Coronary artery (tissue), 2 donors: ENCODE data around the gene SEPTIN3.

Source experiments
- DNase-seq: peaks from one replicate; pipeline ENCODE4 v3.0.0-alpha.2; 2017; ENCODE audit warnings: low spot score
- H3K27ac ChIP-seq, 2 donors: fragments of 200-600 bp; sonication (generic); one replicate each; pipeline ENCODE4 v1.5.1; 2016 to 2019
- H3K4me3 ChIP-seq: fragments of 200-600 bp; sonication (generic); 2 replicates; pipeline ENCODE4 v1.5.1; 2016; ENCODE audit warnings: mild to moderate bottlenecking, moderate library complexity
- TF ChIP-seq, protein P1 (sequence below): fragments of 200-600 bp; sonication (generic); IDR thresholded peaks from one replicate; pipeline ENCODE4 v1.5.1; 2019; ENCODE audit warnings: antibody characterized with exemption

Gene SEPTIN3, protein sequence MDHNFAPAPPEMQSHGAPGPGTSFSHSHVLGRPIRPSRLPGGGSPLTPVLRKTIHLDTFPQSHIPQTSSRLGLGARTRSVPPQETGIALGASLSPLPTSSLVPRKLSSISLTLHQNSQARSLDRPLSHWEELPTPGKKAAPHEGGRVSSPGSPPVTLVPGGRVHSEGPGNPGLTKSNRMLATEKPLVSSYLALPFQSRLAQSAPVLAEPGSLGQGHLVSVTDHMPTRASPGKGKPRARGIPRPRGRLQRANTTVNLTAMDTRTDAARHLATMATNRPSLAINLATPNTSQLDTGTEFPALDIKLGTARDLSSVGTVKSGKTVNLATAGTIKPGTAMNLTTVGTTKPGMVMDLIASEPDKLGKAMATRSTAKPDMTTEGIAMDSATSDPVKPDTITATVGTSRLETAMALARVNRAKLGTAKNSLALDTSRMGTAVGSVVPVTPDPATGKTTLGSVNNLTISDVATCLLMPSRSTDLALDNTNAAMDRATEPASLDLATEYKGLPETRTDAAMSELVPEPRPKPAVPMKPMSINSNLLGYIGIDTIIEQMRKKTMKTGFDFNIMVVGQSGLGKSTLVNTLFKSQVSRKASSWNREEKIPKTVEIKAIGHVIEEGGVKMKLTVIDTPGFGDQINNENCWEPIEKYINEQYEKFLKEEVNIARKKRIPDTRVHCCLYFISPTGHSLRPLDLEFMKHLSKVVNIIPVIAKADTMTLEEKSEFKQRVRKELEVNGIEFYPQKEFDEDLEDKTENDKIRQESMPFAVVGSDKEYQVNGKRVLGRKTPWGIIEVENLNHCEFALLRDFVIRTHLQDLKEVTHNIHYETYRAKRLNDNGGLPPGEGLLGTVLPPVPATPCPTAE

DNA sequence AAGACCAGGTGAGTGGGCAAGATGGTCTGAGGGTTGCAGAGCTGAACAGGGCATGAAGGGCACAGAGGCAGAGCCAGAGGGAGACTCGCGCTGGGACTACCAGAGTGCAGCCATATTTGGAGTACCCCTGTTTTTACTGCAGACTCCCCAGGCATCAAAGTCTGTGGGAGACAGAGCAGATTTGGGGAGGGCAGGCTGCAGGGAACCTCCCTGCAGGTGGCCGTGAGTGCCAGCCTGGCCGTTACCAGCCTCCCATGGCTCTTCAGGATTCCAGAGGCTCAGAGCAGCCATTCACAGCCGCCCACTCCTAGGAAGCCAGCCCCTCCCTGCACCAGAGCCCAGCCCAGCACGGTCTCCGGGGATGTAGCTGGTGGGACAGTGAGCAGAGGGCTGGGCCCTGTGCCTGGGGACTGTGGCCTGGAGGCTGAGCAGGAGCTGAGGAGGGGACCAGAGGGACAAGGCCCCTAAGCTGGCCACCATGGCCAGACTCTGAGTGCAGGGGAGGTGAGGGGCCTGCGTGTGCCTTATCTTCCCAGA is at the start of gene SEPTIN3:
Gene SEPTIN3 (plus strand): TSS at position 334 of the 537 bp plus-strand sequence. CDS start 2,050 bp downstream, outside the sequence.
- Histone ChIP-seq H3K27ac (no peak within 1 kb of the TSS), H3K4me3 (no peak within 1 kb of the TSS)
- TF ChIP-seq, protein P1, sequence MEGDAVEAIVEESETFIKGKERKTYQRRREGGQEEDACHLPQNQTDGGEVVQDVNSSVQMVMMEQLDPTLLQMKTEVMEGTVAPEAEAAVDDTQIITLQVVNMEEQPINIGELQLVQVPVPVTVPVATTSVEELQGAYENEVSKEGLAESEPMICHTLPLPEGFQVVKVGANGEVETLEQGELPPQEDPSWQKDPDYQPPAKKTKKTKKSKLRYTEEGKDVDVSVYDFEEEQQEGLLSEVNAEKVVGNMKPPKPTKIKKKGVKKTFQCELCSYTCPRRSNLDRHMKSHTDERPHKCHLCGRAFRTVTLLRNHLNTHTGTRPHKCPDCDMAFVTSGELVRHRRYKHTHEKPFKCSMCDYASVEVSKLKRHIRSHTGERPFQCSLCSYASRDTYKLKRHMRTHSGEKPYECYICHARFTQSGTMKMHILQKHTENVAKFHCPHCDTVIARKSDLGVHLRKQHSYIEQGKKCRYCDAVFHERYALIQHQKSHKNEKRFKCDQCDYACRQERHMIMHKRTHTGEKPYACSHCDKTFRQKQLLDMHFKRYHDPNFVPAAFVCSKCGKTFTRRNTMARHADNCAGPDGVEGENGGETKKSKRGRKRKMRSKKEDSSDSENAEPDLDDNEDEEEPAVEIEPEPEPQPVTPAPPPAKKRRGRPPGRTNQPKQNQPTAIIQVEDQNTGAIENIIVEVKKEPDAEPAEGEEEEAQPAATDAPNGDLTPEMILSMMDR: no peak
- no peak for DNase-seq

DNA sequence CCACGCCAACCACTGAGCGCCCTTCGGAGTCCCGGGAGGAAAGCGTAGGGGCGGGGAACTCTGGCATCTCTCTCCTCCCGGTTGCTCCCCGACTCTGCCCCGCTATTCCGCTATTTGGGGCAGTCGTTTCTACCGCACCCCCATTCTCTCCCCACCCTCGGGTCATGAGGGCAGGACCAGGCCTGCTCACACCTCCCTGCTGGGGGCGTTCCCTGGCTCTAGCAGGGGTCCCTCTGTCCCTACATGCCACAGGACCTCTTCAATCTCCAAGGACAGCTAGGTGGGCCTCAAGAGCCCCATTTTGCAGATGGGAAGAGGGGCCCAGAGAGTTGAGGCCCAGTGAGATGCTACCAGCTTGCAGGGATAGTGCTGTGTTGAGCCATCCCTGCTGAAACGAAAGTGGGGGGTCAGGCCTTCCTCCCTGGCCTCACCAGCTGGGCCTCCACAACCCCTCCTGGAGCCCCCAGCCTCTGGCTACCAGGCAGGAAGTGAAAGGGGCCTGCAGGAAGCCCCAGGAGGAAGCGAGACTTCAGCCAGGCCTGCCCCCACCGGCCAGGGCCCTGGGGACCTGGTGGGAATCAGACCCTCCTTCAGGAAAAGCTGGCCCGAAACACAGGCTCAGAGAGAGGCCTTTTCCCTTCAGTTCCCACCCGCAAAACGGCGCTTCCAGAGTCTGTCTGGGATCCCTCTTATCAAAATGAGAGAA is 48.8 kb upstream of the SEPTIN3 start:
- peak overlapping the region; percentile 67 for H3K4me3 ChIP-seq
- no peak for DNase-seq
- no peak overlapping the region for H3K27ac ChIP-seq
- TF ChIP-seq, protein P1: no peak

DNA sequence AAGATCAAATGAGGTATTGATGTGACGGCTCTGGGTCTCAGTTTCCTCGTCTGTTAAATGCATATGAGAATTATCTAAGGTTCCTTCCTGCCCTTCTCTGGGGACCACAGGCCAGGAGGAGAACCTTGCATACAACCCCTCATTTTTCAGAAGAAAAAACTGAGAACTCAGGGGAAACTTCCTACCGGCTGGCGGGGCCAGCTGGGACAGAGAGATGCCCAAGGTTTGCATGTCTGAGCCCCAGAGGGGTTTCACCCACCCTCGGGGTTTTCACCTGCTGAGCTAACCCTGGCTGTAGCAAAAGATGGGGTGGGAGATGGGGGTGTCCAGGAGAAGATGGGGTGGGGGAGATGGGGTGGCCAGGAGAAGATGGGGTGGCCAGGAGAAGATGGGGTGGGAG is 46.9 kb upstream of the SEPTIN3 start:
- Histone ChIP-seq H3K27ac (no peak overlapping the region), H3K4me3 (no peak overlapping the region)
- TF ChIP-seq, protein P1: no peak
- DNase-seq: no peak

DNA sequence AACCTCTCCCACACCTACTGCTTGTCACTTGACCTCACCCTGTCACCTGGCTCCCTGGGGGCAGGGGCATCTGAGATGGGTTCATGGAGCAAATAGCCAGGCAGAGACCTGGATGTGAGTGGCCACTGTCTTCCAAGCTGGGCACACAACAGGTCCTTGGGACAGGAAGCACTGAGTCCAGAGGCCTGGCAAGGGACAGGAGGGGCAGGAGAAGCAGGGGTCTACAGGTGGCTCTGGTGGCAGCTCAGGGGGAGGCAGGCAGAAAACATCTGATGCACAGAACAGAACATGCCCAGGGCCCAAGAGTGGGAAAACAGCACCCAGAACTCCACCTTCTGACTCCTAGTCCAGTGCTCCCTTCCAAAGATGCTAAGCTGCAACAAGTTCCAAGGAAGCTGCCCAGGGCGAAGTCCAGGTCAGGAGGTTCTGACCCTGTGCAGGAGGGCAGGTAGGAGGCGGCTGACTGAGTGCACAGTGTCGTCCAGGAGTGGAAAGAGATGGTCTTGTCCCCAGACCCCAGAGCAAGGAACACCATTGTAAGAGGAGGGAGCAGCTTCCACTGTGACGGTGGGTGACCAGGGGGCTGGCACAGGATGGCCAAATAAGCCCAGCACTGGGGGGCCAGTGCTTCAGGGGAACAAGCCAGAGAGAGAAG is 46.2 kb upstream of the SEPTIN3 start:
- Histone ChIP-seq H3K4me3 (no peak overlapping the region), H3K27ac (no peak overlapping the region)
- no peak for DNase-seq
- TF ChIP-seq, protein P1: no peak

DNA sequence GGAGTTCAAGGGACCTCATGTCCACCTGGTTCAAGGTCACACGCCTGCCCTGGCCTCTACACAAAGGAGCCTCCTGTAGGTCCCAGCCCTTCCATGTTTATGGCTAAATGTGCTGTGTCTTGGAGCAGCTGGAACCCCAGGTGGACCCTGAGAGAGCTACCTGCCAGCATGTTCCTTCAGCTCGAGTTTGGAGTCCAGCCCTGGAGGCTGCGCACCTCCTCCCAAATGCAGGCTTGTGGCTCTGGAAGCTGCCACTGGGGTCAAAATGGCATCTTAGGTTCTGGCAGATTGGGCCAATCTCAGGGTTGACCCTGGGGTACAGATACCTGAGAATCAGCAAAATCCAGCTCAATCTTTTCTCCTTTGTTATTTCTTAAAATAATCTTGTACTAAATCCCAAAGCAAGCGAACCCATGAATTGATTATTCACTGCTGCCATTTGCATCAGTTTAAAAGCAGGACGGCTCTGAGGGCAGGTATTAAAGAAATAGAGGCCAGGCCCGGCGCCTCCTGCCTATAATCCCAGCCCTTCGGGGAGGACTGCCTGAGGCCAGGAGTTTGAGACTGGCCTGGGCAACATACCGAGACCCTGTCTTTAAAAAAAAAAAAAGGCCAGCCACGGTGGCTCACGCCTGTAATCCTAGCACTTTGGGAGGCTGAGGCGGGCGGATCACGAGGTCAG is 45.5 kb upstream of the SEPTIN3 start:
- no peak overlapping the region for H3K27ac ChIP-seq
- H3K4me3 ChIP-seq: no peak overlapping the region
- TF ChIP-seq, protein P1: no peak
- DNase-seq: no peak
